HG03354 (cell line): ENCODE results near the gene TBC1D5.
"Not testable (repeated sequence)": the region's sequence is repeated elsewhere in the genome, so short reads cannot be mapped to it uniquely, and the experiment has no call there.

ENCODE experiments used
- ATAC-seq: cut with Tn5 transposase; IDR thresholded peaks from one replicate; pipeline ENCODE4 v1.9.1; 2021; ENCODE audit warnings: mild to moderate bottlenecking; ENCODE audit not compliant: unreplicated experiment, poor library complexity, severe bottlenecking

The TBC1D5 gene

GRCh38 chr3:17137321-17137826 lies 605.1 kb downstream of the TBC1D5 start:
- no peak for ATAC-seq

- ATAC-seq: no peak
These were observed 606.2 kb downstream of the TBC1D5 start for GRCh38 chr3:17136136-17136721.

- no peak for ATAC-seq
These were observed 606.7 kb downstream of the TBC1D5 start for GRCh38 chr3:17135696-17136095.

- ATAC-seq: no peak
These were observed 608.5 kb downstream of the TBC1D5 start for GRCh38 chr3:17133632-17134545.

GRCh38 chr3:17132286-17133115 lies 609.9 kb downstream of the TBC1D5 start:
- no peak for ATAC-seq

- ATAC-seq: no peak
These were observed 611.5 kb downstream of the TBC1D5 start for GRCh38 chr3:17130956-17131355.

GRCh38 chr3:17129556-17129955 lies 612.9 kb downstream of the TBC1D5 start:
- no peak for ATAC-seq

GRCh38 chr3:17128671-17129070 lies 613.8 kb downstream of the TBC1D5 start:
- ATAC-seq: not testable (repeated sequence)

- ATAC-seq: no peak
These were observed 616.5 kb downstream of the TBC1D5 start for GRCh38 chr3:17125738-17126442.

GRCh38 chr3:17122758-17123157 lies 619.7 kb downstream of the TBC1D5 start:
- ATAC-seq: no peak

GRCh38 chr3:17121336-17121735 lies 621.1 kb downstream of the TBC1D5 start:
- no peak for ATAC-seq

GRCh38 chr3:17120115-17120514 lies 622.3 kb downstream of the TBC1D5 start:
- no peak for ATAC-seq

GRCh38 chr3:17119201-17120072 lies 623.0 kb downstream of the TBC1D5 start:
- no peak for ATAC-seq

- ATAC-seq: no peak
These were observed 623.7 kb downstream of the TBC1D5 start for GRCh38 chr3:17118771-17119170.

- ATAC-seq: no peak
These were observed 626.3 kb downstream of the TBC1D5 start for GRCh38 chr3:17116007-17116600.

- ATAC-seq: no peak
These were observed 627.2 kb downstream of the TBC1D5 start for GRCh38 chr3:17115186-17115585.

GRCh38 chr3:17111586-17111985 lies 630.8 kb downstream of the TBC1D5 start:
- no peak for ATAC-seq

GRCh38 chr3:17110660-17111396 lies 631.6 kb downstream of the TBC1D5 start:
- no peak for ATAC-seq
